Left ventricle myocardium superior (tissue), 1 donor: Measurements from ENCODE around the gene GOLM1. TPM values are rescaled to one million over a fixed set of nuclear protein-coding genes. Genes with fewer than 3 reads are reported as not detected.
"Not testable (repeated sequence)": the region's sequence is repeated elsewhere in the genome, so short reads cannot be mapped to it uniquely, and the experiment has no call there.

Experiments
- ATAC-seq: fragments of 200-7000 bp; cut with Tn5 transposase; one replicate; pipeline ENCODE4 v1.9.1; 2020; ENCODE audit warnings: mild to moderate bottlenecking, moderate library complexity
- DNase-seq: peaks from one replicate; pipeline ENCODE4 v3.0.0-alpha.2; 2020
- intact Hi-C: fragments of 100-400 bp; cut with micrococcal nuclease; formaldehyde crosslinking; loops from one replicate; pipeline ENCODE4 v1.11.0; 2022
- long read RNA-seq: library from polyadenylated mRNA; unstranded; transcript quantifications from one replicate; pipeline ENCODE4 v2.0.0, GENCODE V29; 2021
- total RNA-seq: library from RNA; stranded (reverse); fragmentation: NEBNext Ultra II Directional; extraction: Animal tissue kit (Norgen Biotek cat#: 25700); gene quantifications from one replicate; pipeline ENCODE4 v1.2.1, GENCODE V29; 2021
- donor health status: DM: no; HTN: yes; CAD: no; lungs with severe emphysema.

Gene GOLM1
- total RNA-seq = 4.7 TPM
- long read RNA-seq, transcript GOLM1-203 (10 exons, 3,046 nt) = major isoform, 11 of 15 reads
- long read RNA-seq, partial matches to known transcripts = 1 of 15 reads
- long read RNA-seq, other reads (novel, unspliced or antisense) = 2 of 15 reads

GRCh38 chr9:86098824-86099700 is at the start of gene GOLM1:
GOLM1 (minus strand) TSS chr9:86099558; CDS start chr9:86079320, 20,238 bp downstream.
- ATAC-seq (peak; percentile 94), DNase-seq (peak; percentile 76)
- intact Hi-C loops = no loop called here

- ATAC-seq, intact Hi-C loops: not testable (repeated sequence)
Observed at GRCh38 chr9:86146671-86147070, 47.3 kb upstream of the GOLM1 start.

GRCh38 chr9:86145960-86146359 is 46.6 kb upstream of the GOLM1 start:
- ATAC-seq, intact Hi-C loops, DNase-seq: not testable (repeated sequence)

More at GRCh38 chr9:86146671-86147070, 47.3 kb upstream of the GOLM1 start:
- not testable (repeated sequence) for DNase-seq

GRCh38 chr9:86142973-86143372 is 43.6 kb upstream of the GOLM1 start:
- DNase-seq = no peak
- intact Hi-C loops = no loop called here
- no peak for ATAC-seq

GRCh38 chr9:86141843-86142242 is 42.5 kb upstream of the GOLM1 start:
- DNase-seq = no peak
- intact Hi-C loops = no loop called here

GRCh38 chr9:86135371-86135770 is 36.0 kb upstream of the GOLM1 start:
- intact Hi-C loops = no loop called here
- ATAC-seq = no peak
- DNase-seq = no peak

More at GRCh38 chr9:86141843-86142242, 42.5 kb upstream of the GOLM1 start:
- no peak for ATAC-seq

GRCh38 chr9:86134361-86134760 is 35.0 kb upstream of the GOLM1 start:
- intact Hi-C loops = no loop called here
- DNase-seq (no peak), ATAC-seq (no peak)

- ATAC-seq (no peak), DNase-seq (no peak)
- intact Hi-C loops = no loop called here
Observed at GRCh38 chr9:86128235-86128822, 29.0 kb upstream of the GOLM1 start.

- ATAC-seq = peak; percentile 80
- intact Hi-C loops = no loop called here
- peak; percentile 37 for DNase-seq
Observed at GRCh38 chr9:86126998-86127972, 27.9 kb upstream of the GOLM1 start.

- ATAC-seq (no peak), DNase-seq (no peak)
- intact Hi-C loops = no loop called here
Observed at GRCh38 chr9:86122311-86122710, 23.0 kb upstream of the GOLM1 start.

- ATAC-seq (no peak), DNase-seq (no peak)
Observed at GRCh38 chr9:86119457-86119856, 20.1 kb upstream of the GOLM1 start.

GRCh38 chr9:86116425-86116824 is 17.1 kb upstream of the GOLM1 start:
- intact Hi-C loops = no loop called here
- ATAC-seq = no peak
- no peak for DNase-seq

More at GRCh38 chr9:86119457-86119856, 20.1 kb upstream of the GOLM1 start:
- intact Hi-C loops = no loop called here

- intact Hi-C loops = no loop called here
- ATAC-seq = no peak
- no peak for DNase-seq
Observed at GRCh38 chr9:86115886-86116285, 16.5 kb upstream of the GOLM1 start.

- DNase-seq = no peak
- intact Hi-C loops = no loop called here
- ATAC-seq = no peak
Observed at GRCh38 chr9:86112057-86112456, 12.7 kb upstream of the GOLM1 start.

GRCh38 chr9:86102626-86103025 is 3.3 kb upstream of the GOLM1 start:
- intact Hi-C loops = no loop called here
- ATAC-seq = no peak
- no peak for DNase-seq

GRCh38 chr9:86099701-86100364 is 475 bp upstream of the GOLM1 start:
- peak; percentile 42 for DNase-seq
- ATAC-seq = peak; percentile 73
- intact Hi-C loops = no loop called here

- no peak for DNase-seq
- intact Hi-C loops = no loop called here
- no peak for ATAC-seq
Observed at GRCh38 chr9:86097510-86098224, 1.7 kb downstream of the GOLM1 start.

GRCh38 chr9:86096386-86096785 is 3.0 kb downstream of the GOLM1 start:
- ATAC-seq (no peak), DNase-seq (no peak)
- intact Hi-C loops = no loop called here
